GM12875 (cell line): ENCODE data around the gene SLC6A12.

Source experiments
- H3K4me3 ChIP-seq: one replicate; pipeline ENCODE4 v1.5.1; 2011; ENCODE audit warnings: low read depth, low read length, control low read depth
- CTCF ChIP-seq: IDR thresholded peaks from 2 replicates; pipeline ENCODE4 v1.5.1; 2011; ENCODE audit warnings: low read depth, mild to moderate bottlenecking, control low read depth, inconsistent platforms, low read length, moderate library complexity, borderline replicate concordance; ENCODE audit not compliant: insufficient read depth

Gene SLC6A12

DNA sequence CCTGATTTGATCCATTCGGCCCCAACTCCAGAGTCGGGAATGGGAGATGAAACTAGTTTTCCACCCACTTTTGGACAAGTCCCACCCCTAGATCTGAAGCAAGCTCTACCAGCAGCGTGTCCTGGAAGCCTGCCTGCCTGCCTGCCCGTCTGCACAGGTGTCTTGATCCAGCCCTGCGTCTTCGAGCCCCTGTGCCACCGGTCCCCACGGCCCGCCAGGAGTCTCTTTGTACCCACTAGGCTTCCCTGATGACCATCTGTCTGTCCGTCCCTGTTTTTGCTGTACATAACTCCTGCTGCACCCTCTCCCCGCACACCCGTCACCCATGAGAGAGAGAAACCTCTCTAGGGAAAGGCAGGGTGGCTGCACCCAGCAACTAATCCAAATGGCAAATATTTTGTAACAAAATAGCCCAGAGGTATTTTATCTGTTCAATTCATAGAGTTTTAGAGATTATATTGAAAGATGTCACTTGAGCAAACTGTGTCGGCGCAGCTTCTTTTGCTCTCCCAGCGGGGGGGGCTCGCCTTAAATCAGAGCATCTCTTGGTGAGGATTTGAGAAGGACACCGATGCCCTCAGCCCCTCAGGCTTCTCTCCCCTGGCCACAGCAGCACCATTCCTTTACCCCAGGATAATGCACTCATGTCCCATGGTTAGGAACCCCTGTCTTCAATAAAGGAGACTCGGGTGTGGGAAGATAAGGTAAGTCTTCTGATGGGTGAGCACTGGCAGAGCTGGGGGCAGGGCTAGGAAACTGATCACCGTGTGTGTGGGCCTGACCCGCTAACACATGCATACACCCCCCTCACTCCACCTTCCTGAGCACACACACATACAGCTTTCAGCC lies 35.8 kb downstream of the SLC6A12 start:
- no peak for TF ChIP-seq CTCF
- H3K4me3 ChIP-seq: no peak overlapping the region

DNA sequence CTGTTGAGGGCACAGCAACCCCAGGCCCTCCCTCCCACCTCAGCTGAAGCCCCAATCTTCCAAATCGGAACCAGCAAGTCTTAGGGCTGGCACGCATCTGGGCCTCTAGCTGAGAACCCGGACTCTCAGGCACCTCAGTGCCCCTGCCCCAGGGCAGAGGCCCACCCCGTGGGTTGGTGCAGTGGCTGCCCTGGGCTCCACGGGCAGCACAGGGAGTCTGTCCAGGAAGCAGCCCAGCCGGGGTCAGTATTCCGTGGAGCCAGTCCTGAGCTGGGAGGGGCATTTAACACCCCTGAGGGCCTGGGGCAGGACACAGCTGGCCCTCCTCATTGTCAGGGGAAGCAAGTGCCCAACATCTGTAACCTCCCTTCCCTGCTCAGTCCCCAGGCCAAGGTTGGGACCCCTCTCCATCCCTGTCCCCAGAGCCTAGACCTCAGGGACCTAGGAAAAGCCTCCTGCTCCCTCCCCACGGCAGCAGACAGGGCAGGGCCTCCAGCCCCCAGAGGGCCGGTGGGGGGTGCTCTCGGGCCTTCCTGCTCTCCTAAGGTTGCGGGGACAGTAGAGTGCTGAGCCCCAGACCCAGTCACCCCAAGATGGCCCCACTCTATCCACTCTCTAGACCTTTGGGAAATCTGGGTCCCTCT lies 36.5 kb downstream of the SLC6A12 start:
- TF ChIP-seq CTCF: no peak
- H3K4me3 ChIP-seq: no peak overlapping the region

DNA sequence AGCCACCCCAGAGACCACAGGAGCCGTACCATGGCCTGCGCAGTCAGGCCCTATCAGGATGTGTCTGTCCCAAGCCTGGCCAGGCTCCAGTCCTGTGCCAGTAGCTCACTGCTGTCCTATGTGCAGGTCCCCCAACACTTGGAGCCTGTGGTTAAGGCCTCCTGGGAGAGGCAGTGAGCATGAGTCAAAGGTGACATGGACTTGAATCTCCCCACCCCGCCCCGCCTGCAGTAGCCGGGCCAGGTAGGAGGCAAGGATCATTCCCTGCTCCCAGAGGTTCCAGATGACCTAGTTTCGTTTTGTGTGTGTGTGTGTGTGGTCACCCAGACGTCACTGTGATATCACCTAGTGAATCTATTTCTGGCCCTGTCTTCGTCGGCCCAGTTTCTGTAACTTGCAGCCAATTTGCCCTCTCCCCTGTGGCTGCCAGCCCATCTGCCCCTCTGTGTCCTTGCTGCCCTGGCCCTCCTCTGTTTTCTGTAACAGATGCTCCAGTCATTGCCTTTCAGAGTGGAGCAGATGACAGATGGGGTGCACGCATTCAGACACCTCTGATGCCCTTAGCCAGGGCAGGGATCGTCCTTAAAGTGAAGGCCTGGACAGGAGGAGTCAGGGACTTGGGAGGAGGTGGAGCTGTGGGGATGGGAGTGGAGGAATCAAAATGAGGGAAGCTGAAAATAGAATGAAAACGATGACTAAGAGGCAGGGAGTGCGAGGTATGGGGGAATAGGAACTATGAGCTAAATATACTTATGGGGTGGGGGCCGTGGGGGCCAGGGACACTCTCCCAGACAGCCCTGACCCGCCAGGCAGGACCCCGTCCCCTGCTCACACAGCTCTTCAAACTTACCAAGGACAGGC lies 37.4 kb downstream of the SLC6A12 start:
- TF ChIP-seq CTCF: no peak
- no peak overlapping the region for H3K4me3 ChIP-seq

DNA sequence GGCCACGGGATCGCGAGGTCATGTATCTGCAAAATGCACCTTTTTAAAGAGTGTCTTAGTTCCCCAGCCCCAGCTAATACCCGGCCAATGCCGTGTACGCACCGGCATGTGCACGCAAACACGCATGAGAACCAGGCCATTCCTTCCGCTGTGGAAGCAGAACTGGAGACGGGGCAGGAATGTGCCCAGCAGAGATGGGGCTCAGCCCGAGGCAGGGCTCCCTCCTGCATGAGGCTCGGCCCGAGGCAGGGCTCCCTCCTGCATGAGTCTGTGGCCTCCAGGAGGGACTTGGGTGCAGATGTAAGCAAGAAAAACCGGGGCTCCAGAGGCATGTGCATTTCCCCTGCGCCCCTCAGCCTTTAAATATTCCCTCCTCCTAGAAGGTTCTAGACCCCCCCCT lies 38.2 kb downstream of the SLC6A12 start:
- TF ChIP-seq CTCF: no peak
- no peak overlapping the region for H3K4me3 ChIP-seq

GRCh38 chr12:175250-175649 lies 38.7 kb downstream of the SLC6A12 start:
- TF ChIP-seq CTCF: no peak
- H3K4me3 ChIP-seq: no peak overlapping the region

DNA sequence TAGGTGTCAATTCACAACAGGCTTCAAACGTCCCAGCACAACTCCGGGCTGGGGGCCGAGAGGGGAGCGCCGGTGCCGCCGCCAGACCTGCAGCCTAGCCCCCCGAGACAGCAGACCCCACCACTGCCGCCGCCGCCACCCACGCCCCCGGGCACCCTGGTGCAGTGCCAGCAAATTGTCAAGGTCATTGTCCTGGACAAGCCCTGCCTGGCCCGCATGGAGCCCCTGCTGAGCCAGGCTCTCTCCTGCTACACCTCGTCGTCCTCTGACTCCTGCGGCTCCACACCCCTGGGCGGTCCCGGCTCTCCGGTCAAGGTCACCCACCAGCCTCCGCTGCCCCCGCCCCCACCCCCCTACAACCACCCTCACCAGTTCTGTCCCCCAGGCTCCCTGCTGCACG lies 39.4 kb downstream of the SLC6A12 start:
- no peak for TF ChIP-seq CTCF
- H3K4me3 ChIP-seq: no peak overlapping the region

- no peak for TF ChIP-seq CTCF
- H3K4me3 ChIP-seq: no peak overlapping the region
These were observed 39.8 kb downstream of the SLC6A12 start for GRCh38 chr12:174124-174523.
